DMS153 (cell line): Measurements from ENCODE around the gene PLEKHG3.

Experiments used
- DNase-seq: peaks from one replicate; lab custom pipeline; 2025; lab: John Stamatoyannopoulos, UW

Gene PLEKHG3

GRCh38 chr14:64726585-64726890 lies 22.3 kb downstream of the PLEKHG3 start:
- DNase-seq = peak; percentile 54

- no peak for DNase-seq
These were observed 23.4 kb downstream of the PLEKHG3 start for GRCh38 chr14:64727551-64728071.

- no peak for DNase-seq
These were observed 23.9 kb downstream of the PLEKHG3 start for GRCh38 chr14:64728106-64728505.

GRCh38 chr14:64728856-64729255 lies 24.6 kb downstream of the PLEKHG3 start:
- DNase-seq = no peak

GRCh38 chr14:64729386-64730060 lies 25.3 kb downstream of the PLEKHG3 start:
- DNase-seq = no peak

- no peak for DNase-seq
These were observed 25.8 kb downstream of the PLEKHG3 start for GRCh38 chr14:64730061-64730440.

GRCh38 chr14:64730681-64731080 lies 26.5 kb downstream of the PLEKHG3 start:
- DNase-seq = no peak

- no peak for DNase-seq
These were observed 26.9 kb downstream of the PLEKHG3 start for GRCh38 chr14:64731141-64731581.

- no peak for DNase-seq
These were observed 27.8 kb downstream of the PLEKHG3 start for GRCh38 chr14:64732066-64732465.

GRCh38 chr14:64732536-64733120 lies 28.4 kb downstream of the PLEKHG3 start:
- DNase-seq = no peak

GRCh38 chr14:64733321-64733720 lies 29.1 kb downstream of the PLEKHG3 start:
- DNase-seq = no peak

GRCh38 chr14:64733899-64734298 lies 29.7 kb downstream of the PLEKHG3 start:
- no peak for DNase-seq

- DNase-seq = no peak
These were observed 30.8 kb downstream of the PLEKHG3 start for GRCh38 chr14:64734990-64735389.

- DNase-seq = peak; percentile 13
These were observed 32.3 kb downstream of the PLEKHG3 start for GRCh38 chr14:64736271-64737169.

GRCh38 chr14:64737391-64738280 lies 33.4 kb downstream of the PLEKHG3 start:
- no peak for DNase-seq

- DNase-seq = no peak
These were observed 34.1 kb downstream of the PLEKHG3 start for GRCh38 chr14:64738281-64738804.

- no peak for DNase-seq
These were observed 37.0 kb downstream of the PLEKHG3 start for GRCh38 chr14:64741200-64741599.

- no peak for DNase-seq
These were observed 37.7 kb downstream of the PLEKHG3 start for GRCh38 chr14:64741961-64742360.

GRCh38 chr14:64743061-64743460 lies 38.8 kb downstream of the PLEKHG3 start:
- DNase-seq = no peak

GRCh38 chr14:64745511-64746091 lies 41.4 kb downstream of the PLEKHG3 start:
- no peak for DNase-seq
